ENCODE results near the gene PRRT1B.

GRCh38 chr9:131579789-131580211 is 34.5 kb downstream of the PRRT1B start:
- no peak for TF ChIP-seq CTCF (IDR thresholded peaks at IDR 0.05; ENCODE audit: insufficient read depth, low read length, poor library complexity, severe bottlenecking)
- no peak for TF ChIP-seq EZH2phosphoT487 (conservative IDR thresholded peaks at IDR 0.05; ENCODE audit: low read length)
